Thyroid gland (tissue), 4 donors: ENCODE data around the gene SRSF6.

Experiments used
- CTCF ChIP-seq, 6 experiments: fragments of 200-600 bp in 3 of 6; fragments of 450-650 bp in 3 of 6; sonication (generic) in 3 of 6; IDR thresholded peaks; one replicate each; pipeline ENCODE4 v1.5.1; 2016 to 2019; ENCODE audit warnings: antibody characterized with exemption in 6 of 6, mild to moderate bottlenecking in 2 of 6, inconsistent platforms in 1 of 6, moderate library complexity in 1 of 6
- POLR2A ChIP-seq, 2 donors: fragments of 450-650 bp; IDR thresholded peaks; one replicate each; pipeline ENCODE4 v1.6.1; 2017; ENCODE audit warnings: antibody characterized with exemption in 2 of 2, mild to moderate bottlenecking in 2 of 2, moderate library complexity in 1 of 2

GRCh38 chr20:43458422-43458924 lies 777 bp downstream of the SRSF6 start:
- TF ChIP-seq CTCF (IDR thresholded peaks at IDR 0.05): no peak
- no peak for TF ChIP-seq POLR2A (IDR thresholded peaks at IDR 0.05)
